AG08395 (cell line): ENCODE data around the gene SLC25A12.
"Not testable (repeated sequence)": the region's sequence is repeated elsewhere in the genome, so short reads cannot be mapped to it uniquely, and the experiment has no call there.

ENCODE experiments used
- DNase-seq: peaks from one replicate; pipeline ENCODE4 v3.0.0; 2012; ENCODE audit warnings: mixed read lengths, low spot score

Gene SLC25A12

DNA sequence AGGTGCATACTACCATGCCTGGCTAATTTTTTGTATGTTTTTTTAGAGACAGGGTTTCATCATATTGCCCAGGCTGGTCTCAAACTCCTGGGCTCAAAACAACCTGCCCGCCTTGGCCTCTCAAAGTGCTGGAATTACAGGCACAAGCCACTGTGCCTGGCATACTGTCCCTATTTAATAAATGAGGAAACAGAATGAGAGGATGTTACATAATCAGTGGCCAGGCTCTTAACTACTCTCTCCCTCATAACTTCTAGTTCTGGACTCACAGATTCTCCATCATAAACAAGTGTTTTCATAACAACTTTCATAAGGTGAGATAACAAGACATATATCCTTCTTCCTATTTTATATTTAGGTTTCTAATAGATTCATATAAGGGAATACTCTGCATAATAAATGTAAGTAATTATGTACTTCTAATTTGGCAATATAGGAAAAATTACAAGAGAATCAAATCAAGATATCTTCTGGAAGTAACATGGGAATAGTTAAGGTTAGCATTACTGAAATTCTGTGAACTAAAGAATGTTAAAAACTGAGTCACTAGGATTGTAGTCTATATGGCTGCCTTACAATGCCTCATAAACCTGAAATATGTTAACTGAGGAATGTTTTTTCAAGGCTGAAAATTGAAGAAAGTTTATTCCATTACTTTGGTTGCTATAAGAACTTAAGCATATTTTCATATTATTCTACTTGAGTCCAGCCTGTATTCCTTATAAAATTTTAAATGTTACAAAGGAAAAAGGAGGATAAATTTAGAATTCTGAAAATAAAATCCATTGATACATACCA, 71.3 kb downstream of the SLC25A12 start:
- DNase-seq, result no peak

DNA sequence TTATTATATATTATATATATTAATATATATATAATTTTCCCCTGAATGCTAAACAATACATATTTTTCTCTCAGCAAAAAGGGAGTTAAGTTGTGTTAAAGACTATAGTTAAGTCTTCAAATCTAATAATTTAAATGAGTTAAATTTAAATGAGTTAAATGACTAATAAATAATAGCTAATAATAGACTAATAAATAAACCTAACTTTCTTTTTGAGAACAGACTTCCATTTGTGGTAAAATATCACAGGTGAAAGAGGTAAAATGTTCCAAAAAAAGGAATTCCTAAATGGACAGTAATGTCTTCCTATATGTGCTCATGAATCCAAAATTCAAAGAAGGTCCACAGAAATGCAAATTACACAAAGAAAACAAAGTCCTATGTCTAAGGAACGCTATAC, 74.6 kb downstream of the SLC25A12 start:
- DNase-seq, result no peak

DNA sequence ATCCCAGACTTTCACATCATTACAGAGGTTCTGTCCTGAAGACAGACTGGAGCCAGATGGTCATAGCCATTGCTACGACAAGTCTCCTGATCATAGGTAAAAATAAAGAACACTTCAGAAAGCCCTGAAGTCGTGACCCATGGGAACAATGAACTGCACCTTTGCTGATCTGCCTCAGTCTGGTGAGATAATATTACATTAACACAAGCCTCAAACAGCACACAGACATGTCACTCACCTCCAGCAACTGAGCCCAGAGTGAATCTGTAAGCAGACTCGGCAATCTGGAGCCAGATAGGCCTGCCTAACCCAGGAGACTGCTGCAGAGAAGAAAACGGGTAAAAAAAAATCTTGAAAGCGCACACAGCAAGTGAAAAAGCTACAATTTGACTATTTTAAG, 79.2 kb downstream of the SLC25A12 start:
- DNase-seq, result no peak

DNA sequence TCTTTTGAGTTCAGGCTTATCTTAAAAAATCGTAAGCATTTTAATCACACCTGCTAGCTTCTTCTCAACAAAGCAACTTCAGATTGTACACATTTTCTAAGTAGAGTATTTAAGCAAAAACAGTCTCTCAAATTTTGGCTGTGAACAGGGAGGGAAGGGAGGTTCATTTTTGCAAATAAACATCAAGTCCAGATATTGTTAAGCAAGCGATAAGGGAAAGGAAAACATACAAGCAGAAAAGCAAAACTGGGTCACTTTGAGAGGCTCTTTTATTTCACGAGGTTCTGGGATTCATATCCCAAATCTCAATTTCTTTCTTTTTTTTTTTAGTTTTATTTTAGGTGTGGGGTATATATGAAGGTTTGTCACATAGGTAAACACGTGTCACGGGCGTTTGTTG, 79.9 kb downstream of the SLC25A12 start:
- no peak for DNase-seq

DNA sequence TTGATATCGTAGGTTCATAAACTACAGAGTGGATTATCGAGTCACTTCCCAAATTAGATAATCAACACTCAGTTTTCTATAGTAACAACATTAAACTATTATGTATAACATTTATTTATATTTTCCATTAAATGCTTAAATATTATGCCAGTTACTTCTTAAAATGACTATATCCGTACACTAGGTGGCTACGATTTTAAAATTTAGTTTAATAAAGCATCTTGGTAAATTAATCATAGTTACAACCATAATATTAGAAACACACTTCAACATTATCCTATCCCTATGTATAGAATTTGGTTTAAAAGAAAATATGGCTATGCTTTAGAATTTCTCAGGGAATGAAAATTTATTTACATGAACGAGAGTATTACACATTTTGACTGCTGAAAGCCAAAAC, 80.3 kb downstream of the SLC25A12 start:
- DNase-seq, result no peak

DNA sequence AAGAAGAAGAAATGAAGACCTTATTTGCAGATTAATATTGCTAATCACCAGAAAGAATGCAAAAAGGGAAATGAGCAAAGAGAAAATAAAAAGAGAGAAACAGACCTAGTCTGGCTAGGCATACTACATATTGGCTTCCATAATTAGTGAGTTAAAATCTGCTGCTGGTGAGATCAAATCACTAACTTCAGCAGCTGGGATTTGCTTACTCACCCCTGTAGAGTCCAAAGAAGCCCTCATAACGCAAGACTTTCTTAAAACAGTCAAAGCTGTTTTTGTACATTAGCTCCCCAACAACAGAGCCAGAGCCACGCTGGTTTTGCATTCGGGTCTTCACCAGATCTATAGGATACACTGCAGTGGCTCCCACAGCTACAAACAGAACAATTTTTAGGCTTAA, 80.9 kb downstream of the SLC25A12 start:
- no peak for DNase-seq

DNA sequence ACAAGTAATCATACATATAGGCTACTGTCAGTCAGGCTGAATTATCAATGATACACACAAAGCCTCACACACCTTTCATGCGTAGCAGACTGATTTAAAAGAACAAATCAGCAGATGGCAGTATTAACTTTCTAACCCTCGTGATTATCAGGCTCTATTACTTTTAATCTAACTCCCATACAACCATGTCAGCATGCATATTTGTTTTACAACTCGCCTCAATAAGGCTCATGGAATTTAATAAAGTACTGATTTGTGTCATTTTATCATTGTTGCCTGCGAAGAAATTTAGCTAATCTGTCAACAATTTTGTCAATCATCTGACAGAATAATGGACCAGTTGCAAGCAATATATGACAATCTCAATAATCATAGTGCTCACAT, 82.8 kb downstream of the SLC25A12 start:
- peak; percentile 22 for DNase-seq

DNA sequence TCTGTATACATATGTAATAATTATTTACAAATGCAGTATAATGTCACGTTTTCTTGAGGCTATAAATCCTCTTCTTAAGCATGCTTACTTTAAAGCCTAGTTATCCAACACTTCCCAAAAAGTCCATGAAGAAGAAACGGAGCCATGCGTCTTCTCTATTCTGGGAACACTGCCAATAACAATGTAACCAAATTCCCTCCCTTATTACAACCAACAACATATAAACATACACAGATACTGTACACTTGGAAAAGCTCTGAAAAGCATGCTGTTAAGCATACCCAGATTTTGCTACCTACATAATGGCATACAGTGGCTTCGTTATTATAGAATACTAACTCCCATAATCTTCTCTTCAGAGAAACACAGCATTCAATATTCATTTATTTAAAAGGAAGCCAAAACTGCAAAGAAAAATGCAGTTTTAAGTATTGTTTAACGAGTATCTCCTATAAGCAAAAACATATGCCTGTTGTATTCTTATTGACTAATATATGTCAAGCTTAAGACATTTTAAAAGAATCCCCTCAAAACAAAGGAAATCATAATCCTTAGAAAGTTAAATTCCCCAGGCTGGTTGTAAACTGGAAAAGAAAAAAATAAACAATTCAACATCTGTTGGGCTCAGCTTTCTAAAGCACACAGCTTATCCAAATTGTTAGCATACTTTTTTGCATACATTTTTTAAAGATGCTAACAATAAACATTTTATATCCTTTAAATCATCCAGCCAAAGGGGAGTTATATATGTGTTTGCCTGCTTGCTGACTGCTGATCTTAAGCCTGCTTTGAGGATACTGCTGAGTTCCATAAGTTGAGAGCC, 83.4 kb downstream of the SLC25A12 start:
- DNase-seq, result no peak

DNA sequence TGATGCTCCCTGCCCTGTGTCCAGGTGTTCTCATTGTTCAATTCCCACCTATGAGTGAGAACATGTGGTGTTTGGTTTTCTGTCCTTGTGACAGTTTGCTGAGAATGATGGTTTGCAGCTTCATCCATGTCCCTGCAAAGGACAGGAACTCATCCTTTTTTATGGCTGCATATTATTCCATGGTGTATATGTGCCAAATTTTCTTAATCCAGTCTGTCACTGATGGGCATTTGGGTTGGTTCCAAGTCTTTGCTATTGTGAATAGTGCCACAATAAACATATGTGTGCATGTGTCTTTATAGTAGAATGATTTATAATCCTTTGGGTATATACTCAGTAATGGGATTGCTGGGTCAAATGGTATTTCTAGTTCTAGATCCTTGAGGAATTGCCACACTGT, 85.2 kb downstream of the SLC25A12 start:
- DNase-seq, result not testable (repeated sequence)

DNA sequence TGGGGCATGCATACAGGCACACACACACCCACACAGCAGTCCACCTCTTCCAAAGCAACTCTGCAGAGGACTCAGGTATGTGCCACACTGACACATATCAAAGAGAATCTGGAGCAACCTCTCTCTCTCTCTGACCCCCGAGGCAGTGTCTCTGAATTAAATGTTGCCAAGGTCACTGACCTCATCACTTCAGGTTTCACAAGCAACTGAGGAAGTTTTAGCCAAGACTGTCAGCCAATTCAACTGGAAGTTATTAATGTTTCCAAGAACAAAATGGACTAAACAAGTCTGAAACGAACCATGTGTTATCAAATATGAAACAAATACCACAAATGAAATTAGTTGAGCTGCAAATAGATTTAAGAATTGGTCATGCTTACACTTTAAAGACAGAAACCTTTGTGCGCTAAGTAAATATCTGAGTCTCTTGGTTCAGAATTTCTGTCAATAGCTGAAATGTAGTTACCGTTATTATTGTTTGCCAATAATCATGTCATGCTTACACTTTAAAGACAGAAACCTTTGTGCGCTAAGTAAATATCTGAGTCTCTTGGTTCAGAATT, 86.1 kb downstream of the SLC25A12 start:
- no peak for DNase-seq

DNA sequence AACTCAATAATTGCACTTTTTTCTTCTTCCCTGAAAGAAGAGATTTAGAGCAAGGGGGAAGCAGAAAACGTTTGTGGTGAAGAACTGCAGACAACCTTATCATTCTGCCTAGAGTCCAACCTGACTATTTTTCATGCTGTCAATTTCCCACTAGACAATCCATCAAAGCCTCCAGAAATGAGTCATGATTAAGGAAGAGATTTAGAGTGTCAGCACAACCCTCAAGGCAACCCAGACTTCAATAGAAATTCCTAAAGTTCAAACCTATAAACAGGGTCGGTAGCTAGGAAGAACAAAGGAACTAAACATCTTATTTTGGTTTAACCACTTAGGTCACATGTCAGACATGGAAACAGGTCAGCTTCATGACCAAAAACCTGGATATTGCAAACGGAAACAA, 86.9 kb downstream of the SLC25A12 start:
- DNase-seq, result no peak

DNA sequence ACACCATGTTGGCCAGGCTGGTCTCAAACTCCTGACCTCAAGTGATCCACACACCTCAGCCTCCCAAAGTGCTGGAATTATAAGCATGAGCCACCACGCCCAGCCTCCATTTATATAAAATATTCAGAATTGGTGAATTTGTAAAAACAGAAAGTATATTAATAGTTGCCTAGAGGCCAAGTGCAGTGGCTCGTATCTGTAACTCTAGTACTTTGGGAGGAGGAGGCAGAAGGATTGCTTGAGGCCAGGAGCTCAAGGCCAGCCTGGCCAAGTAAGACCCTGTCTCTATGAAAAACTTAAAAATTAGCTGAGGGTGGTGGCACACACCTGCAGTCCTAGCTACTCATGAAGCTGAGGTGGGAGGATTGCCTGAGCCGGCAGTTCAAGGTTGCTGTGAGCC, 89.6 kb downstream of the SLC25A12 start:
- no peak for DNase-seq

DNA sequence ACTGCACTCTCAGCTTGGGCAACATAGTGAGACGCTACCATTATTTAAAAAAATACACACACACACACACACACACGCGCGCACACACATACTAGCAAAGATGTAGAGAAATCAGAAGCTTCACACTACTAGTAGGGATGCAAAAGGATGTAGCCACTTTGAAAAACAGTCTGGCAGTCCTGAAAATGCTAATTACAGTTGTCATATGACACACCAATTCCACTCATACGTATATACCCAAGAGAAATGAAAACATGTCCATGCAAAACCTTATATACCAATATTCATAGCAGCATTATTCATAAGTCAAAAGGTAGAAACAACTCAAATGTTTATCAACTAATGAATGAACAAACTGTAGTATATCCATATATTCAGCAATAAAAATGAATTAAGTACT, 90.3 kb downstream of the SLC25A12 start:
- no peak for DNase-seq

DNA sequence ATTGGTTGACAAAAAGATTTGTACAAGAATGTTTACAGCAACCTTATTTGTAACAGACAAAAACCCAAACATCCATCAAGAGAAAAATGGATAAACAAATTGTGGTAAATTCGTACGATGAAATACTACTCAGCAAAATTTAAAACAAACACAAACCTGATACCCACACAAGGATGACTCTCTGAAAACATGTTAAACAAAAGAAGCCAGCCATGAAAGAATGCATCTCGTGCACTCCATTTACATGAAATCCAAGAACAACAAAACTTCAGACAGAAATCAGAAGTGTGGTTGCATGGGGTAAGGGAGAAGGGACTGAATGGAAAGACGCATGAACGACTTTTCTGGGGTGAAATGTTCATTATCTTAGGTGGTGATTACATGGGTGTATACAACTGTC, 93.4 kb downstream of the SLC25A12 start:
- DNase-seq, result no peak

DNA sequence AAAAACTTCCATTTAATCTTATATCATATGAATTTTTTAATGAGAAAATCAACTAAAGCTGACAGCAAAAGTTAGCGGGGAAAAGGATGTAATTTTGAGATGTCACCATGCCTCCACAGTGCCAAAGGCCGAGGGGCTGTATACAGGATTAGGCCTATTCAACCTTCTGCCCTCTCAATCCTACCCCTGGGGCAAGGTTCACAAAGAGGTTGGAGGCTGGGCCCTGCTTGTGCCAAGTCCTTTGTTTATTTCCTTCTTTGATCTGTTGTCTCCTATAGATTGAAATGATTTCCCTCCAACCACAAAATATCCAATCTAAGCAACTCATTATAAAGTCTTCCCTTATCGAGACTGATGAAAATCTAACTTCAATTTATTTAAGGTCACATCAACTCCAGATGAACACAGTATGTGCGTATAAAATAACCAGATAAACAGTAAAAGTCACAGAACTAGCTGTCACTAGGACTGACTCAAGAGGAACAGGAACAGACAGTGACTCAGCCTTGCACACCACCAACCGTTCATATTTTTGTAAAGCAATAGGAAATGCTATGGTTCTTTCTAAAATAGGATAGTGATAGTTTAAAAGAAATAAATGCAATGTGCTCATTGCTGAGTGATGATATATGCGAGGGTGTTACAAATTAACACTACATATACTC, 95.8 kb downstream of the SLC25A12 start:
- DNase-seq, result peak; percentile 62

DNA sequence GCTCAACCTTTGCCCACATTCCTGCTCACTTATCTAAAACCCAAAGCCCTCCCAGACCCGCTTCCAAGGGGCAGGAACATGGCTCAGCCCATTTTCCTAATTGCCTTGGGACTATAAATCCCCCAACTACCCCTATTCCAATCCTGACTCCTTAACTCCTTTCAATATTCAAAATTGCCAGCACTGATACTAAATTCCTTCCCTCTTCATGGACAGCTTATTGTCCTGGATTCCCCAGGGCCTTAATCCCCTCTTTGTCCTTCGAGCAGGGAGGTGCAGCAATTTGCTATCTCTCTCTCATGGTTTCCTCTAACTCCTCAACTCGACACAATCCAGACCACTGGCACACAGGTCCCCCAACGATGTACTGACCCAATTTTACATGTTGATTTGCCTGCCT, 99.1 kb downstream of the SLC25A12 start:
- no peak for DNase-seq

DNA sequence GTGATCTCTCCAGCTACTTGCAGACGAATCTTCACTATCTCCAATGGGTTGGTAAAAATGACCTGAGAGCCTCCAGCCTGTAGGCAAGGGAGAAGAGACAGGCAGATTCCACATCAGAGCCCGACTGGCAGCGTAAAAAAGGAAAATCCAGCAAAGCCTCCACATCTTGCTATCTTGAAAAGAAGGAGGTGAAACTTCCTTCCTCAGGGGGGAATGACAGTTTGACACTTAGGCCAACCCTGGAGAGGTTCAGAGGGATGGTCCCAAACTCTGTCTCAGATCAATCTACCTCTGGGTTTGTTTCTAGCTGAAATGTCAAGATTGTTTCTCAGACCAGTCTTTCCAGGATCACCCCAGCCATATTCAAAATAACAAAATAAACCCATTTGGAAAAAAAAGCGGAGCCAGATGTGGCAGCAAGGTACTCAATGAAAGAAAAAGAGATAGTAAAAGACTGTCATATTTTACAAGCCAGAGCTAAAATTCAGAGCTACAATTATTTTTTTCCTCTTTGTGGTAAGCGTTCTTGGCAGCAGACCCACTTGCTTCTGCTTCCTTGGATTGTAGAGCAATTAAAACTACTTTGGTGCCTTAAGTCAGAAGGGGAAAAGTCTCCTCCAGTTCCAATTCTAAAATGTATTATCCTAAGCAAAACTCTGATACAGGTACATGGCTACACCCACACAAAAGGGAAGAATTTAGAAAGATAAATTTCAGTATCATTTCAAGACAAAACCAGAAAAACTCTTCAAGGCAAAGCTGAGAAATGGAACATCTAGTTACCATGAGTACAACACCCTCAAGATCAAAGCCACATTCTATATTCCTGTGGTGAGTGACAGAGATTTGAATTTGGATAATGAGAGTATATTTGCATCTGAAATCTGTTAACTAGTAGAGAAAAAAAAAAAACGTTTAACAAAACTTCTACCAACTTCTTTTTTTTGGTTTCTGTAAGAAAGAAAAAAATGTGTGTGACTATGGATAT, 100.1 kb downstream of the SLC25A12 start:
- DNase-seq, result peak; percentile 10

DNA sequence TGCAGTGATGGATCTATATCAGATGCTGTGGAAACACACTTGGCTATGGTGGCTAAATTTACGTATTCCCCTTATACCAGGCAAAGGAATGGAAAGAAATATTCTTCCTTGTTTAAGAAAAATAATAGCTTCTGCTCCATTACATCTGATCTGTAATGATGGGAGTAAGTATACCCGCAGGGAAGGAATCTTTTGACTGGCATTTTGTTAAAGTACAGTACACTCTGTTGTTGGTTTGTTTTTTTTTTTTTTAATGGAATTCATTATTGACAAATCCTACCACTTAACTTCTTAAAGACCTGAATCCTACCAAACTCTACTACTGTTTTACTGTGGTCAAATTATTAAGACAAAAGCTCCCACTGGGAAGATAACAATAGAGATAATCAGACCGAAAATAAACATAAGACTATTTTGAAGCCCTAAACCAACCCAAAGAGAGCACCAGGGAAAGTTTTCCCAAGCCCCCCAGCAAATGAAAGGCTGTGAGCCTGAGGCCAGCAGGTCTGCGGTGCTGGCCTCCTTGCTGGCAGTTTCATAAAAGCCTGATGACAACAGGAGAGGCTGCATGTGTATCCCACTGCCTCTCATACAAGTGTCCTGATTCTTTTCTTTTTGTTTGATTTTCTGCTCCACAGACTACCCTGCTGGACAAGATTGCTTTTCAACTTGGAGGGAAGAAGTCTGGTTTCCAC, 101.0 kb downstream of the SLC25A12 start:
- no peak for DNase-seq

DNA sequence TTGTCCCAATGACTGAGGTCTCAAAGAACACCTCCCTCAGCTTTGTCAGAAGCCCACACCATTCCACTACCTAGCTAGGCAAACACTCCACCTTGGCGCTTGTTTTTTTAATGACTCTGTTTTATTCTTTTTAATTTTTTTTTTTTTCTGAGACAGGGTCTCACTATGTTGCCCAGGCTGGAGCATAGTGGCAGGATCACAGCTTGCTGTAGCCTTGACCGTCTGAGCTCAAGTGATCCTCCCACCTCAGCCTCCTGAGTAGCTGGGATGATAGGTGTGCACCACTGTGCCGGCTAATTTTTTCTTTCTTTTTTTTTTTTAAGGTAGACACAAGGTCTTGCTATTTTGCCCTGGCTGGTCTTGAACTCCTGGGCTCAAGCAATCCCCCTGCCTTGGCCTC, 101.9 kb downstream of the SLC25A12 start:
- no peak for DNase-seq

DNA sequence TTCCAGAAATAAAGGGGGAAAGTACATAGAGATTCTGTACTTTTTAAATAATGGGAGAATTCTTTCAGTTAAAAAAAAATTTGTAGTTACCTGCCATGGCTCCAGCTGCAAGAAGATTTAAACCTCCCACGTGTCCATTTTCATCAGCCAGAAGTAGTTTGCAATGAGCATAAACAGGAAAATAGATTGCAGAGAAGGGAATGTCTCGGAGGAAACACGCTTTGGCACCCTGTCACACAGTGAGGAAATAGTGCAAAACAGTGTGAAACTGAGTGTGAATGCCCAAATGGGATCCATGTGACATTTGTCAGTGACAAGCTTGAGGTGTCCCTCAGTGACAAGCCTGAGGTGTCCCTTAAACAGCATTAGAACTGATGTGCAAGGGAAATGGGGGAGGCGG, 102.7 kb downstream of the SLC25A12 start:
- no peak for DNase-seq

DNA sequence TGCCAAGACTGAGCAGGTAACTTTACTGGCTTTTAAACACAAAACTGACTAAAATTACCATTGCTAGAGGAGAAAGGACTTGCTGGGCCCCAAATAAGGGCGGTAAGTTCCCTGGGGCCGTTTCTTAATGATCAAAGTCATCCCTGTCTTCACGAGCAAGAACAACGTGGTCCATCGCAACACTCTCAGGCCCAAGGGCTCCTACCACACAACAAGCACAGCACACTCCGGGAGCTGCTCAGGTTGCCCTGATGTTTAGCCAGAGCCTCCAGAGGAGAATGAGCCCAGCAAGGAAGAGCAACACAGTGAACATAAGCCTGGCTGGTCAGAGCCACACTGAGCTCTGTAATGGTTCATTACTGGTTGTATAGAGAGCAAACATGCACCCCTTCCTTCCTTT, 104.1 kb downstream of the SLC25A12 start:
- DNase-seq, result no peak
